Stimulated activated CD4-positive, alpha-beta T cell treated with anti-CD3 and anti-CD28 coated beads, Interleukin-4, amount 100 ng/mL, for 24 hours (primary cell): Measurements from ENCODE around the gene ZFP90.
"Not testable (repeated sequence)": the region's sequence is repeated elsewhere in the genome, so short reads cannot be mapped to it uniquely, and the experiment has no call there.

ENCODE experiments used
- DNase-seq: peaks from one replicate; pipeline ENCODE4 v3.0.0-alpha.2; 2020

The ZFP90 gene

DNA sequence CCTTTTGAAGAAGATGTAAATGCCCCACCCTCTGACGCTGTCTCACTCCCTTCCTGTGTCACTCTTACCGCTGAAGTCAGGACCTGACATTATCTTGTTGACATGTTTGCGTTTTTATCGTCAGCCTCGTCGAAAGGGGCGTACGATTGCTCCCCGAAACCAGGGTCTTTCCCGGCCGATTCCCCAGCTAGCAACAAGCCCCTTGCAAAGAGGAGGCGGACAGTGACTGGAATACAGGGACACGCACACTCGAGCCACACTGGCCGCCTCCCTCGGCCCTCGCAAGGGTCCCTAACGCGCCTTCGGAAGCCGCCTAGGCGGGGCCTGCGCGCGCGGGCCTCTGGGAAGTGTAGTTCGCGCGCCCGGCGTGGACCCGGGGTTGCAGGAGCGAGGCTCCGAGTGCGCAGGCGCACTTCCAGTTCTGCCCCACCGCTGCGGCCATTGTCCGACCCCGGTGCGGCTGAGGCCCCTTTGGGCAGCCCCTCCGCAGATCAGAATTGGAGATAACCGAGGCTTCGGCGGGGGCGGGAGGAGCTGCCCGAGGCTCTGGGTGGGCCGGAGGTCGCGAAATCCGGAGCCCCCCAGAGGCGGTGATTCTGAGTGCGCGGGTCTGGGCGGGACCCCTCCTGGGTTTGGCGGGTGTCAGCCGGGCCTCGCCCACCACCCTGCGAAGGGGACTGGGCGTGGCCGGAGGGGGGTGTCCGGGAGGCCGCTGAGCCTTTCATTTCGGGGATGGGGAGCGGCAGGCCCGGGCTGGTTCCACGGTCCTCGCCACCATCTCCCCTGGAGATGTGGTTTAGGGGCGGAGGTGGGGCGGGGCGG is at the start of gene ZFP90:
Gene ZFP90, plus strand, starts transcription at position 412 of the 822 bp plus-strand sequence. CDS start 502 bp downstream, outside the sequence.
- peak; percentile 85 for DNase-seq

GRCh38 chr16:68490358-68490757 is 48.7 kb upstream of the ZFP90 start:
- no peak for DNase-seq

DNA sequence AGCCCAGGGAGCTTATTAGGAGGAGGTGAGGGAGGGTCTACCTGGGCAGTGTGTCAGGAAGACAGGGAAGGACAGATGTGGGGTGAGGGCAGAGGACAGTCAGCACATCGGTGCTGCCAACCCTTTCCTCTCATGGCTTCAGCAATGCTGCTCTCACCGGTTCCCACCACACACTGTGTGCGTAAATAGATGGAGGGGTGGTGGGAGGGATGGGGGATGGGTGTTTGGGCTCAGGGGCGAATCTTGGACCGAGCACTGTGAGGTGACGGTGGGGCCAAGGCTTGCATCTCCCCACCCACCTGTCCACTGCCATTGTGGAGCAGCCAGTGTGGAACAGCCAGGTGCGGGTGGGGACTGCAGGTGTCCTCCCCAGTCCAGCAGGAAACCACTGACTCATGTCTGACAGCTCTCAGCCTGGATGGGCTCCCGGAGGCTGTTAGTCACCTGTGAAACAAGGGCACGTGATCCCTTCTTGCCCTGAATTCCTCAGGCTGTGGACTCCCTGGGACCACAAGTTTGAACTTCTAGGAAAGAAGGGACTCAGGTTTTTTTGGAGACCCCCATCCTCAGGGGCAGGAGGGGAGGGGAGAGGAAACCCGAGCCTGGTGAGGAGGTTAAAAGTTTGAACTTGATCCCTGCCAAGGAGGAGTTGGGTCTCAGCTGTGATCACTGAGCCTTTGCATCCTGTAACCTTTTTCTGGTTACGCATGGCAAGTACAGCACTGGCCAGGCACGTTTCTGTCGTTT is 48.1 kb upstream of the ZFP90 start:
- DNase-seq = no peak

DNA sequence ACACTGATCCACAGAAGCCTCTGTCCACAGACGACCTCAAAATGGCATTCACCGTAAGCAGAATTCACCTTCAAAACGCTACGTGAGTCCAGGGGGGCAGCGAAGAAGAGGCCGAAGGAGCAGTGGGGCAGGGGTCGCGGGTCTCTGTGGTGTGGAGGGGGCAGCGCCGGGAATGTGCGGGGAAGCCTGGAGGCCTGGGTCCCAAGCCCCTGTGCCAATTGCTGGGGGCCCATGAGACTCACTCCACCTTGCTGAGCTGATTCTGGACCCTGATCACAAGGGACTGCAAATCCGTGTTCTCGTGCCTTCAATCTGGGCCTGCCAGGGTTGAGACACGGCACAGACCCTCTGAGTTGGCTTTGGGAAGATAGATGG is 47.5 kb upstream of the ZFP90 start:
- DNase-seq = no peak

DNA sequence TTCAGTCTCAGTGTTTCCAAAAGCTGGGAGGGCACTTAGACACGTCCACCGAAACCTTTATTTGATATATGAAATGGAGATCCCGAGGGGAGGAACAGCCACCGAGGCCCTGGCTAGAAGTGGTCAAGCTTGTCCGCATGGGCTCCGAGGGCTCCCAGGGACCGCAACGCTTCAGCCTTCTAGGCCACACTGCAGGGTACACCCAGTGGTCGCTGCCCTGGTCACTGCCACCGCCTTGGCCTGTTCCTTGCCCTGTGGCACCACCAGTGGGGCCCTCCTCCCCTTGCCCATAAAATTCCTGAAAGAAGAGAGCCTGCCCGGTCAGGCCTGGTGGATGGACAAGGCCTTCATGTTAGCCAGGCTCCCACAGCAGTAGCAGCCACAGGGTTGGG is 46.9 kb upstream of the ZFP90 start:
- no peak for DNase-seq

- DNase-seq = no peak
These were observed 46.3 kb upstream of the ZFP90 start for GRCh38 chr16:68492543-68493411.

DNA sequence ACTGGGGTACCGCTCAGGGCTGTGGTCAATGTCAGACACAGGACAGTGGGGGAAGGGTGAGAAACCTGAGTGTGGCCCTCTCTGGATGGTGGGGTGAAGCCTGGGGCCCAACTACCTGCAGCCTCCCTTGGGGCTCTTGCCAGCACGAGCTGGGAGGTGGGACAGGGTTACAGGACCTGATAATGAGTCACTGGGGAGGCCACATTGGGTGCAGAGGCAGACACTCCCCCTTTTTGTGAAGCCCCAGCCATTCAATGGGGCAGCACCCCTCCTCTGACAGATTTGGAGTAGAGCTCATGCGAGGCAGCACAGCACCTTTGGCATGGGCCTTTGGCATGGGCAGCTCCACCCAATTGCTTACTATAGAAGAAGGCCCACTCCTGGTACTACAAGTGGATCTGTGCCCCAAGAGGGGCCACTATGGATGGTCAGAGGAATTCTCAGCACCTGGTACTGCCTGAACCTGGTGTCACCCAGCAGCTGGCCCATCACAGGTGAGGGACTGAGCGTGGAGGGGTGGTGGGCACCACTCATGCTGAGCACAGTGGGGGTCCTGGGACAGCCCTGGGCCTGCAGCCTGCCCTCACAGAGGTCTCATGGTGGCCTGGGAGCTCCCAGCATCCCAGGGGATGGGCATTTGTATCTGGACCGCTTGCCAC is 45.5 kb upstream of the ZFP90 start:
- no peak for DNase-seq

DNA sequence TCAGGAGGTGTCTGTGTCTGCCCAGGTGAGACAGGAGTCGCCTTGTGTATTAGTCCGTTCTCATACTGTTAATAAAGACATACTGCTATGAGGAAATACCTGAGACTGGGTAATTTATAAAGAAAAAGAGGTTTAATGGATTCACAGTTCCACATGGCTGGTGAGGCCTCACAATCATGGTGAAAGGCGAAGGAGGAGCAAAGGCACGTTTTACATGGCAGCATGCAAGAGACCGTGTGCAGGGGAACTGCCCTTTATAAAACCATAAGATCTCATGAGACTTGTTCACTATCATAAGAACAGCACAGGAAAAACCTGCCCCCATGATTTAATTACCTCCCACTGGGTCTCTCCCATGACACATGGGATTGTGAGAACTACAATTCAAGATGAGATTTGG is 44.8 kb upstream of the ZFP90 start:
- DNase-seq = not testable (repeated sequence)

DNA sequence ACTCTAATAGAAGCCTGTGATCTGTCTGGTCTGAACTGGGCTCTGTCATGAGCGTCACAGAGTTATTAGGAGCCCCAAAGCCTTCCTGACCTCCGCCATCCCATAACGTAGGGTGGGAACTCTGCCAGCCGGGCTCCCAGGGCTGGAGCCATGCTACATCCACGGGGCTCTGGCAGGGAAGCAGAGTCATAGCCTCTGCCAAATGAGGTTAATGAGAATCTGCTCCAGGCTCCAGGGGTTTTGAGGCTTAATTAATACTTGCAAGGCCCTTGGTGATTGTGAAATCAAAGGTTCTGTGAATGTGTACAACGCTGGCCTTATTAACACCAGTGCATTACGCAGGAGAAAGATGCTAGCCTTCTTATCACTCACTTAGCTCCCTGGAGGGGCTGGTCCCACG is 42.4 kb upstream of the ZFP90 start:
- DNase-seq = no peak

DNA sequence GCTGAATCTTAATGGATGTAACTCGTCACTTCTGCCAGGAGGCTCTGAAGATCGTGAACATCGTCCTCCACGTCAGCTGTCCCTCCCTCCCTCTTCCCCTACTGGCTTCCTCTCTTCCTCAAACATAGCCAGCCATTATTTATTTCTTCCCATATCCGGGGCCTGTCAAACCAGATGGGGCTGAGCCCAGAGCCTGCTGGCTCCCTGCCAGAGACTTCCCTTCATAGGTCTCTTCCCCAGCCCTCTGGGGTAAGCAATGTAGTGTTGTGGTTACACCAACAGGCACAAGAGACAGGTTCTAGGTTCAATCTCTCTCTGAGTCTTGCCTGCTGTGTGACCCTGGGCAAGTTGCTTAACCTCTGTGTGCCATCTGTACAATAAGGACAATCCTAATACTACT is 40.1 kb upstream of the ZFP90 start:
- no peak for DNase-seq

GRCh38 chr16:68503334-68503733 is 35.8 kb upstream of the ZFP90 start:
- DNase-seq = no peak

DNA sequence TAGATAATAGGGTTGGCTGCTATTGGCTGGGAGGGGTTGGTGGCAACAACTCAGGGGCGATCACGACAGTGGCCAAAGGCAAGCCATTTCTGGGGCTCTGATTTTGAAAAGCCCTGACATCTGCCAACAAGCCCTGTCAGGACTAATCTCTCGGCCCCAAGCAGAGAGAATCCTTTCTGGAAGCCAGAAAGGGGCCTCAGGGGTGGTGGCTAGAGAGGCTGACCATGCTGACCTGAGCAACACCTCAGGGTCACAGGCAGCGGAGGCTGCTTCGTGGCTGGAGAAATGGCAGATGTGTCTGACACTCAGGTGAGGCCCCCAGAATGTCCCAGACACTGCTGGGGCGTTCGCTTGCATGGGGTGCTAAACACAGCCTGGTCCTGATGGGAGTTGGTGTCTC is 35.0 kb upstream of the ZFP90 start:
- no peak for DNase-seq

GRCh38 chr16:68506331-68507053 is 32.6 kb upstream of the ZFP90 start:
- no peak for DNase-seq

DNA sequence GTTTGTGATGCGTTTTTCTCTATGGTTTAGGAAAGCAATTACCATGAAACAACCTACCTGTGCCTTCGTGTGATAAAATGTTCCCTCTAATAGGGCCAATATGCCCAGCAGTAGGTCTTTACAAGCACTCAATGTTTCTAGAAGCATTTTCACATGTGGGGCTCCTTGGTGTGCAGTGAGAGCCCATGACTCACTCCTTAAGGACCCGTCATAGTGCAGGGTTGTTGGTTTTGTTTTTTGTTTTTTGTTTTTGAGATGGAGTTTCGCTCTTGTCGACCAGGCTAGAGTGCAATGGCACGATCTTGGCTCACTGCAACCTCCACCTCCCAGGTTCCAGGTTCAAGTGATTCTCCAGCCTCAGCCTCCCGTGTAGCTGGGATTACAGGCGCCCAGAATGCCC is 31.1 kb upstream of the ZFP90 start:
- DNase-seq = no peak

- no peak for DNase-seq
These were observed 30.4 kb upstream of the ZFP90 start for GRCh38 chr16:68508641-68509240.

GRCh38 chr16:68509381-68509780 is 29.7 kb upstream of the ZFP90 start:
- no peak for DNase-seq

GRCh38 chr16:68510775-68511174 is 28.3 kb upstream of the ZFP90 start:
- no peak for DNase-seq

DNA sequence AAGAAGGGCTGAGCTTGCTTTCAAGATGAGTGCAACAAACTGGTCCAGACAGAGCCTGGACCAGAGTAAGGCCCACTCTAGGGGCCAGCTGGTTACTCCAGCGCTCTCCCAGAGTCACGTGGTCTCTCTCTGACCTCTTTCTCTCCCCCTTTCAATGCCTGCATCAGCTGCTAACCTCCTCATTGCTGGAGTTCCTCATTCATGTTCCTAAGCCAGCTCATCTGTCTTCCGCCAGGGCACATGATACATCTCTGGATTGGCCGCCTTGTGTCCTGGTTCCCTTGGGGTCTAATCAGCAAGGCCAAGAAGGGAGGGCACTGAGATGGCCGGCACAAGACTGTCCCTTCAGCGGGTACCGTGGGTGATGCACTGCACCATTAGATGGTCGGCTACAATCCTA is 26.9 kb upstream of the ZFP90 start:
- no peak for DNase-seq

DNA sequence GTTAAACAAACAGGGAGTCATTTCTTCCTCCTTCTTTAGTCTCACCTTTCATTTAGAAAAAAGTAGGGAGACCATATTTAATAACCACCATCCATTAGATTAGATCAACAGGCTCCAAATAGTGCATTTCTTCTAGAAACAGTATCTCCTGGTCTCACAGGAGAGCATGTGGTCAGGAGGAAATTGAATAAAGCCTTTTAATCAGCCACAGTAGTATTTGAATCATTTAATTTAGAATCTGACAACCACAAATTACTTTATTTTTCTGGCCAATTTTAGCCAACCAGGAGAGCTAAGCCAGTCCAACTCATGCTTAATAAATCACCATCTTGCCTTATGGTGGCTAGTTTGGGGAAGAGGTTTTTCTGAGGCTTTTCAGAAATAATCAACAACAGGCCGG is 26.3 kb upstream of the ZFP90 start:
- no peak for DNase-seq

DNA sequence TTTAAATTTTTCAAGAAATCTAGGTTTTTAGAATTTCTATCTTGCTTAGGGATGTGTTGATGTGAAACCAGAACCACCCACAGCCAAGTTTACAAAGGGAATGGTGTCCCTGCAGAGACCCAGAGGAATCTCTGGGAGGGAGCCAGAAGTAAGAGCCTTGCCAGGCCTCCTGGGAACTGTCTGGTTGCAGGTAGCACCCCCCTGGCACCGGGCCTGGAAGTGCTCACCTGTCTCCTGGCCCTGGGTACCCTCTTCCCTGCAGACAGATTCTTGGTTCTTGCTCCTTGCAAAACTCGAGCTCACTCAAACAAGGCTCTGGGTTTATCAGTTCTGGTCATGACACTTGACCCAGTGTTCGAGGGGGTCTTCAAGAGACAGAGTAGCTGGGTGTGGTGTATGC is 24.6 kb upstream of the ZFP90 start:
- no peak for DNase-seq

DNA sequence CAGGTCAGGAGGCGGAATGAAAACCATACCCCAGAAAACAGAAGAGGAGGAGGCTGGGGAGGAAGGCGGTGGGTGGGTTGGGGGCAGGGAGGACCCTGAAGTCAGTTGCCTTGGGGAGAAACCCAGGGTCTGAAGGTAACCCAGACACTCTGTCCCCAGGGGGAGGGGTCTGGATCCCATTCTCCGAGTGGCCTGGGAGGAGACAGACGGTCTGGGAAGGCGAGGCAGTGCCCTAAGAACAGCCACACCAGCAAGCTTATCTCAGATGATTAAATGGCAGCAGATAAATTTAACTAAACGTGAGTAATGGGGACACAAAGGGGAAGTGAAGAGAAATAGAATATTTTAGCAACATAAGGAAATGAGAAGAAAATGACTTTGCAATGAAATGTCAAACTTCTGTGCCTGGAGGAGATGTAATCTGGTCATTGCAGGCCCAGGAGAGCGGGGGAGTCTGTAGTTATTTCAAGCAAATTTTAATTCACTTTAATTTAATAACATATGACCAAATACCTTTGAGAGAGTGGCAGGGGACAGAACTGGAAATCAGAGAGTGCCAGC is 21.4 kb upstream of the ZFP90 start:
- no peak for DNase-seq
